B cell (primary cell): Measurements from ENCODE around the gene ACY1.

Source experiments
- EZH2 ChIP-seq: IDR thresholded peaks from 2 replicates; pipeline ENCODE4 v1.6.1; 2012; ENCODE audit warnings: borderline replicate concordance, low read depth, mild to moderate bottlenecking, moderate library complexity, low read length; ENCODE audit not compliant: insufficient read depth, poor library complexity, severe bottlenecking
- TF ChIP-seq, protein P1 (sequence below): fragments of 200-600 bp; IDR thresholded peaks from one replicate; pipeline ENCODE4 v1.8.0; 2022; ENCODE audit warnings: antibody characterized with exemption, mild to moderate bottlenecking

DNA sequence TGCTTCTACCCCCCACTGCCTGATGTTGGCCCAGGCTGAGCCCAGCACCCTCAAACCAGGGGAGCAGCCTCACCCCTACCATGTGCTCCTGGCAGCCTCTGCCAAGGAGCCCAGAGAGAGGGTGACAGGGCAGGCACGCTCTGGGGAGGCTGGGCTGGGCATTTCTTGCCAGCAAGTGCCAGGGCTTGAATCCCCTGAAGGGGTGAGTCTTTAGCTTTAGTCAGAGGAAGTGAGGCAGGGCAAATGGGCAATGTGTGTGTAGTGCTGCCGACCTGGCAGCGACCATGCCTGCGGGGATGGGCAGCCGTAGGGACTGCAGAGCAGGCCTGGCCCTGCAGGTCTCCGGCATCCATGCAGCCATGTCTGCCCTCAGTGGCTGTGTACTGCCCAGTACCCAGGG lies 54.9 kb downstream of the ACY1 start:
- TF ChIP-seq, protein P1, sequence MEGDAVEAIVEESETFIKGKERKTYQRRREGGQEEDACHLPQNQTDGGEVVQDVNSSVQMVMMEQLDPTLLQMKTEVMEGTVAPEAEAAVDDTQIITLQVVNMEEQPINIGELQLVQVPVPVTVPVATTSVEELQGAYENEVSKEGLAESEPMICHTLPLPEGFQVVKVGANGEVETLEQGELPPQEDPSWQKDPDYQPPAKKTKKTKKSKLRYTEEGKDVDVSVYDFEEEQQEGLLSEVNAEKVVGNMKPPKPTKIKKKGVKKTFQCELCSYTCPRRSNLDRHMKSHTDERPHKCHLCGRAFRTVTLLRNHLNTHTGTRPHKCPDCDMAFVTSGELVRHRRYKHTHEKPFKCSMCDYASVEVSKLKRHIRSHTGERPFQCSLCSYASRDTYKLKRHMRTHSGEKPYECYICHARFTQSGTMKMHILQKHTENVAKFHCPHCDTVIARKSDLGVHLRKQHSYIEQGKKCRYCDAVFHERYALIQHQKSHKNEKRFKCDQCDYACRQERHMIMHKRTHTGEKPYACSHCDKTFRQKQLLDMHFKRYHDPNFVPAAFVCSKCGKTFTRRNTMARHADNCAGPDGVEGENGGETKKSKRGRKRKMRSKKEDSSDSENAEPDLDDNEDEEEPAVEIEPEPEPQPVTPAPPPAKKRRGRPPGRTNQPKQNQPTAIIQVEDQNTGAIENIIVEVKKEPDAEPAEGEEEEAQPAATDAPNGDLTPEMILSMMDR, result no peak
- TF ChIP-seq EZH2, result no peak
